Skin epidermis (tissue), 12 donors: ENCODE measurements around the gene SYPL1.

Source experiments
- H3K27ac ChIP-seq, 21 experiments: fragments of 200-600 bp; sonication (generic) in 11 of 21; one replicate each; pipeline ENCODE4 v1.5.0; 2020; ENCODE audit warnings: mild to moderate bottlenecking in 3 of 21, inconsistent platforms in 2 of 21, moderate library complexity in 2 of 21
- H3K4me3 ChIP-seq, 7 experiments: fragments of 200-600 bp; sonication (generic) in 2 of 7; one replicate each; pipeline ENCODE4 v1.5.0; 2020; ENCODE audit warnings: inconsistent platforms in 2 of 7, mild to moderate bottlenecking in 2 of 7, moderate library complexity in 1 of 7

The SYPL1 gene

GRCh38 chr7:106125417-106125816 lies 13.3 kb upstream of the SYPL1 start:
- Histone ChIP-seq H3K27ac (no peak overlapping the region), H3K4me3 (no peak overlapping the region)

- Histone ChIP-seq H3K27ac (no peak overlapping the region), H3K4me3 (no peak overlapping the region)
Measured at GRCh38 chr7:106124186-106124585, 12.1 kb upstream of the SYPL1 start.

- Histone ChIP-seq H3K4me3 (no peak overlapping the region), H3K27ac (no peak overlapping the region)
Measured at GRCh38 chr7:106122713-106123112, 10.6 kb upstream of the SYPL1 start.

- Histone ChIP-seq H3K27ac (no peak overlapping the region), H3K4me3 (no peak overlapping the region)
Measured at GRCh38 chr7:106121189-106121810, 9.2 kb upstream of the SYPL1 start.

- no peak overlapping the region for H3K27ac ChIP-seq
- no peak overlapping the region for H3K4me3 ChIP-seq
Measured at GRCh38 chr7:106120500-106120899, 8.4 kb upstream of the SYPL1 start.

- Histone ChIP-seq H3K4me3 (no peak overlapping the region), H3K27ac (no peak overlapping the region)
Measured at GRCh38 chr7:106119719-106120118, 7.6 kb upstream of the SYPL1 start.

- H3K27ac ChIP-seq: no peak overlapping the region
Measured at GRCh38 chr7:106117786-106118544, 5.9 kb upstream of the SYPL1 start.

GRCh38 chr7:106116161-106116704 lies 4.1 kb upstream of the SYPL1 start:
- Histone ChIP-seq H3K27ac (peak overlapping the region in 1 of 21 experiments; percentile 8), H3K4me3 (no peak overlapping the region)

More at GRCh38 chr7:106117786-106118544, 5.9 kb upstream of the SYPL1 start:
- no peak overlapping the region for H3K4me3 ChIP-seq

GRCh38 chr7:106114716-106115383 lies 2.7 kb upstream of the SYPL1 start:
- Histone ChIP-seq H3K4me3 (no peak overlapping the region), H3K27ac (peak overlapping the region in 1 of 21 experiments; percentile 45)

- Histone ChIP-seq H3K27ac (peak overlapping the region in 20 of 21 experiments; percentile 27 to 97 (median 95)), H3K4me3 (peak overlapping the region; percentile 50 to 85 (median 73))
Measured at GRCh38 chr7:106112972-106113421, 885 bp upstream of the SYPL1 start.

GRCh38 chr7:106111655-106112117 lies 426 bp downstream of the SYPL1 start:
- Histone ChIP-seq H3K27ac (peak overlapping the region; percentile 86 to 97 (median 95)), H3K4me3 (peak overlapping the region; percentile 50 to 85 (median 73))

GRCh38 chr7:106110885-106111654 lies 1.0 kb downstream of the SYPL1 start:
- peak overlapping the region; percentile 86 to 97 (median 95) for H3K27ac ChIP-seq
- peak overlapping the region; percentile 50 to 85 (median 73) for H3K4me3 ChIP-seq

- Histone ChIP-seq H3K4me3 (peak overlapping the region in 4 of 7 experiments; percentile 50 to 83 (median 74)), H3K27ac (peak overlapping the region in 5 of 21 experiments; percentile 91 to 97 (median 95))
Measured at GRCh38 chr7:106110238-106110560, 1.9 kb downstream of the SYPL1 start.

GRCh38 chr7:106109521-106110237 lies 2.4 kb downstream of the SYPL1 start:
- peak overlapping the region in 3 of 7 experiments; percentile 73 to 83 (median 75) for H3K4me3 ChIP-seq
- peak overlapping the region in 2 of 21 experiments; percentile 14 to 93 for H3K27ac ChIP-seq

GRCh38 chr7:106108991-106109390 lies 3.1 kb downstream of the SYPL1 start:
- H3K4me3 ChIP-seq: no peak overlapping the region
- H3K27ac ChIP-seq: peak overlapping the region in 2 of 21 experiments; percentile 1 to 6

- H3K27ac ChIP-seq: peak overlapping the region in 1 of 21 experiments; percentile 49
Measured at GRCh38 chr7:106104721-106105260, 7.3 kb downstream of the SYPL1 start.

GRCh38 chr7:106102387-106102966 lies 9.6 kb downstream of the SYPL1 start:
- Histone ChIP-seq H3K4me3 (no peak overlapping the region), H3K27ac (no peak overlapping the region)

More at GRCh38 chr7:106104721-106105260, 7.3 kb downstream of the SYPL1 start:
- H3K4me3 ChIP-seq: no peak overlapping the region

GRCh38 chr7:106101726-106102125 lies 10.4 kb downstream of the SYPL1 start:
- no peak overlapping the region for H3K27ac ChIP-seq
- H3K4me3 ChIP-seq: no peak overlapping the region
